ENCODE results near the gene THSD4.

The THSD4 gene

GRCh38 chr15:71698742-71699141 is 583.5 kb downstream of the THSD4 start:
- no peak for TF ChIP-seq CTCF (conservative IDR thresholded peaks at IDR 0.05; ENCODE audit: low read depth, low read length)
- Histone ChIP-seq H3K27me3 (ENCODE audit: insufficient read depth, low read depth) (no peaks in the 10 kb centered on the region), H3K9ac (no peak overlapping the region), H4K20me1 (ENCODE audit: insufficient read depth) (no peaks in the 10 kb centered on the region), H3K4me1 (ENCODE audit: low read depth, poor library complexity, severe bottlenecking) (no peaks in the 10 kb centered on the region), H3K79me2 (ENCODE audit: insufficient read depth, low read depth) (no peaks in the 10 kb centered on the region), H3K4me3 (IDR thresholded peaks at IDR 0.05; ENCODE audit: insufficient read depth, low read depth, low read length) (no peak overlapping the region), H3K36me3 (ENCODE audit: insufficient read depth) (no peaks in the 10 kb centered on the region), H3K27ac (no peak overlapping the region), H3K4me2 (no peak overlapping the region), H2AFZ (ENCODE audit: low read depth) (no peak overlapping the region)

GRCh38 chr15:71699977-71700376 is 584.7 kb downstream of the THSD4 start:
- Histone ChIP-seq H4K20me1 (ENCODE audit: insufficient read depth) (no peaks in the 10 kb centered on the region), H3K79me2 (ENCODE audit: insufficient read depth, low read depth) (no peaks in the 10 kb centered on the region), H3K27ac (no peak overlapping the region), H3K4me3 (IDR thresholded peaks at IDR 0.05; ENCODE audit: insufficient read depth, low read depth, low read length) (no peak overlapping the region), H3K36me3 (ENCODE audit: insufficient read depth) (no peaks in the 10 kb centered on the region), H3K27me3 (ENCODE audit: insufficient read depth, low read depth) (no peaks in the 10 kb centered on the region), H3K4me1 (ENCODE audit: low read depth, poor library complexity, severe bottlenecking) (no peaks in the 10 kb centered on the region), H2AFZ (ENCODE audit: low read depth) (no peak overlapping the region), H3K4me2 (no peak overlapping the region), H3K9ac (no peak overlapping the region)
- no peak for TF ChIP-seq CTCF (conservative IDR thresholded peaks at IDR 0.05; ENCODE audit: low read depth, low read length)

GRCh38 chr15:71701808-71702207 is 586.5 kb downstream of the THSD4 start:
- H2AFZ ChIP-seq (ENCODE audit: low read depth), result no peak overlapping the region
- no peak overlapping the region for H3K4me2 ChIP-seq
- H3K4me1 ChIP-seq (ENCODE audit: low read depth, poor library complexity, severe bottlenecking), result no peaks in the 10 kb centered on the region
- H3K79me2 ChIP-seq (ENCODE audit: insufficient read depth, low read depth), result no peaks in the 10 kb centered on the region
- H3K4me3 ChIP-seq (IDR thresholded peaks at IDR 0.05; ENCODE audit: insufficient read depth, low read depth, low read length), result no peak overlapping the region
- H3K9ac ChIP-seq, result no peak overlapping the region
- H4K20me1 ChIP-seq (ENCODE audit: insufficient read depth), result no peaks in the 10 kb centered on the region
- no peak for TF ChIP-seq CTCF (conservative IDR thresholded peaks at IDR 0.05; ENCODE audit: low read depth, low read length)
- H3K27me3 ChIP-seq (ENCODE audit: insufficient read depth, low read depth), result no peaks in the 10 kb centered on the region
- H3K36me3 ChIP-seq (ENCODE audit: insufficient read depth), result no peaks in the 10 kb centered on the region
- H3K27ac ChIP-seq, result no peak overlapping the region

DNA sequence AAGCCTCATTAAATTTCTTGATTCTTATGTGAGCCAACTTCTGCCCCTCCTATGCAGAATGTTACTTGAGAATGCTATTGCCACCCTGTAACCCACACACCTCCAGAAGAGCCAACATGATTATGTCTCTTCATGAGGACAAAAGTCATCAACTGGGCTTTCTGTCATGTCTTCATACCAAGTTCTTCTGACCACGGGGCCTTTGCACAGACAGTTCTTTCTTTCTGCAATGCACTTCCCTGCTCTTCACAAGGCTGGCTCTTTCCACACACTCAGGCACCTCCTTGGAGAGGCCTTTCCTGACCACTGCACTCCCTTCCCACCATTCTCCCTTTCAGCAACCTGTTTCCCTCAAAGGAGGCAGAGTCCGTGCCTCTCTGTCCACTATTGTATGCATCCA is 587.2 kb downstream of the THSD4 start:
- Histone ChIP-seq H2AFZ (ENCODE audit: low read depth) (no peak overlapping the region), H3K4me2 (no peak overlapping the region), H3K4me1 (ENCODE audit: low read depth, poor library complexity, severe bottlenecking) (no peaks in the 10 kb centered on the region), H4K20me1 (ENCODE audit: insufficient read depth) (no peaks in the 10 kb centered on the region), H3K9ac (no peak overlapping the region), H3K4me3 (IDR thresholded peaks at IDR 0.05; ENCODE audit: insufficient read depth, low read depth, low read length) (no peak overlapping the region), H3K27ac (no peak overlapping the region), H3K27me3 (ENCODE audit: insufficient read depth, low read depth) (no peaks in the 10 kb centered on the region), H3K79me2 (ENCODE audit: insufficient read depth, low read depth) (no peaks in the 10 kb centered on the region), H3K36me3 (ENCODE audit: insufficient read depth) (no peaks in the 10 kb centered on the region)
- no peak for TF ChIP-seq CTCF (conservative IDR thresholded peaks at IDR 0.05; ENCODE audit: low read depth, low read length)

DNA sequence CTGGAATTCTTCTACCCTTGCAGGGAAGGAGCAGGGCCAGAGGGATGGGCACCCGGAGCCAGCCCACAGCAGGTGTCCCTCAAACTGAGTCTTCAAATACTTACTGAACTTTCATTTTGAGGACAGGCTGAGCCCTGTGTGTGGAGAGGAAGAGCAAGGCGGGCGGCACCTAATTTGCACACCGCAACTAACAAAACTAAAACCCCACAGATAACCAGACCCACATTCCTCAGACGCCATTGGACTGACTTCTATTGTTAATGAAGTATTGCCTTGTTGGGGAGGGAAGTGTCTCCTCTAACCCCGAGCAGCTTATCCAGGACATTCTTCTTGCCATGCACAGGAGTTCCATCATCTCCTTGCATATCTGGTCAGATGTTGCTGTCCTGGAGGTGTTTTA is 589.9 kb downstream of the THSD4 start:
- Histone ChIP-seq H3K79me2 (ENCODE audit: insufficient read depth, low read depth) (no peaks in the 10 kb centered on the region), H3K27me3 (ENCODE audit: insufficient read depth, low read depth) (no peaks in the 10 kb centered on the region), H4K20me1 (ENCODE audit: insufficient read depth) (no peaks in the 10 kb centered on the region), H3K36me3 (ENCODE audit: insufficient read depth) (no peaks in the 10 kb centered on the region), H3K4me3 (IDR thresholded peaks at IDR 0.05; ENCODE audit: insufficient read depth, low read depth, low read length) (no peak overlapping the region), H2AFZ (ENCODE audit: low read depth) (no peak overlapping the region), H3K4me2 (no peak overlapping the region), H3K9ac (no peak overlapping the region), H3K4me1 (ENCODE audit: low read depth, poor library complexity, severe bottlenecking) (no peaks in the 10 kb centered on the region), H3K27ac (no peak overlapping the region)
- no peak for TF ChIP-seq CTCF (conservative IDR thresholded peaks at IDR 0.05; ENCODE audit: low read depth, low read length)
